Left colon (tissue), 2 donors: Measurements from ENCODE around the gene OCA2. TPM values are rescaled to one million over a fixed set of nuclear protein-coding genes. Genes with fewer than 3 reads are reported as not detected.
"Not testable (repeated sequence)": the region's sequence is repeated elsewhere in the genome, so short reads cannot be mapped to it uniquely, and the experiment has no call there.

Experiments
- ATAC-seq: fragments of 200-7000 bp; cut with Tn5 transposase; one replicate; pipeline ENCODE4 v1.9.1; 2020; ENCODE audit warnings: mild to moderate bottlenecking, moderate library complexity
- DNase-seq, 2 donors: peaks; one replicate each; pipeline ENCODE4 v3.0.0-alpha.2; 2020
- intact Hi-C, 2 donors: fragments of 100-400 bp; cut with DNase I in 1 of 2; cut with micrococcal nuclease in 1 of 2; formaldehyde crosslinking; loops; one replicate each; pipeline versions ENCODE4 v1.11.2 to v1.14.0; 2022; cut with DNase I, micrococcal nuclease
- long read RNA-seq: library from polyadenylated mRNA; unstranded; transcript quantifications from one replicate; pipeline ENCODE4 v2.0.0, GENCODE V29; 2021
- total RNA-seq, 2 donors: library from RNA; stranded (reverse); fragmentation: NEBNext Ultra II Directional; extraction: Animal tissue kit (Norgen Biotek cat#: 25700); gene quantifications; one replicate each; pipeline ENCODE4 v1.2.1, GENCODE V29; 2021
- donor health status: DM: no; HTN: no; CAD: no.
- donor health status: DM: yes; HTN: yes; CAD: no.

OCA2 gene
- under 1 TPM; 0.18 to 0.31 TPM for total RNA-seq
- long read RNA-seq, partial matches to known transcripts = 1 of 1 reads
- long read RNA-seq, other reads (novel, unspliced or antisense) = 0 of 1 reads

- intact Hi-C loops = no loop called here
- ATAC-seq = no peak
- DNase-seq = peak; percentile 44 to 67
These were observed at the start of gene OCA2 for GRCh38 chr15:28098766-28099554. Gene OCA2, minus strand, starts transcription at chr15:28099315. Its CDS starts 17,441 bp downstream, at chr15:28081874.

DNA sequence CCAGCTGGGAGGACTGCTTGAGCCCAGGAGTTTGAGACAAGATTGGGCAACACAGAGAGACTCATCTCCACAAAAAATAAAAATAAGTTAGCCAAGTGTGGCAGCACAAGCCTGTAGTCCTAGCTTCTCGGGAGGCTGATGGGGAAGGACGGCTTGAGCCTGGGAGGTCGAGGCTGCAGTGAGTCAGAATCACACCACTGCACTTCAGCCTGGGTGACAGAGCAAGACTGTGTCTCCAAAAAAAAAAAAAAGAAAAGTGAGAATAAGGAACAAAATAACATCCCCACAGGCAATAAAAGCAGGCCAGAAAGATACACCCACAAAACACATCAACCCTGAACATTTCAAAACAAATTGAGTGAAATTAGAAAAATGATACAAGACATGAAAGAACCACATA lies 48.7 kb upstream of the OCA2 start:
- intact Hi-C loops = no loop called here
- no peak for ATAC-seq
- no peak for DNase-seq

DNA sequence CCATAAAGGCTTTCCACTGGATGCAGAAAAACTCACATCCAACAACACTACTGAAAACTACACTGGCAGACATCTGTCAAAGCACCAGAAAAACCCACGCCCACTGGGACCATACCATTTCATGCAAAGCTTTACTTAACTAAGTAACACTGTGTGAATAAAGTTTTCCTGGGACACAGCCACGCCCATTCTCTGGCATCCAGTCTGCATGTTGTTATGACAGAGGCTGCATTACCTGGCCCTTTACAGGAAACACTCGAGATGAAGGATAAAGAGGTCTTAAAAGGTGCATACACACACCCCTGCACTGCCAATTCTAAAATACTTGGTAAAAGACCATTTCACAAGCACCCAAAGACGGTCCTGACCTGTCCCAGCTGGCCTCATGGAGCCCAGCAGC lies 46.3 kb upstream of the OCA2 start:
- intact Hi-C loops, DNase-seq, ATAC-seq: not testable (repeated sequence)

GRCh38 chr15:28140062-28140461 lies 40.9 kb upstream of the OCA2 start:
- intact Hi-C loops = no loop called here
- no peak for DNase-seq
- ATAC-seq = no peak

- DNase-seq, intact Hi-C loops, ATAC-seq: not testable (repeated sequence)
These were observed 38.4 kb upstream of the OCA2 start for GRCh38 chr15:28137408-28138039.

DNA sequence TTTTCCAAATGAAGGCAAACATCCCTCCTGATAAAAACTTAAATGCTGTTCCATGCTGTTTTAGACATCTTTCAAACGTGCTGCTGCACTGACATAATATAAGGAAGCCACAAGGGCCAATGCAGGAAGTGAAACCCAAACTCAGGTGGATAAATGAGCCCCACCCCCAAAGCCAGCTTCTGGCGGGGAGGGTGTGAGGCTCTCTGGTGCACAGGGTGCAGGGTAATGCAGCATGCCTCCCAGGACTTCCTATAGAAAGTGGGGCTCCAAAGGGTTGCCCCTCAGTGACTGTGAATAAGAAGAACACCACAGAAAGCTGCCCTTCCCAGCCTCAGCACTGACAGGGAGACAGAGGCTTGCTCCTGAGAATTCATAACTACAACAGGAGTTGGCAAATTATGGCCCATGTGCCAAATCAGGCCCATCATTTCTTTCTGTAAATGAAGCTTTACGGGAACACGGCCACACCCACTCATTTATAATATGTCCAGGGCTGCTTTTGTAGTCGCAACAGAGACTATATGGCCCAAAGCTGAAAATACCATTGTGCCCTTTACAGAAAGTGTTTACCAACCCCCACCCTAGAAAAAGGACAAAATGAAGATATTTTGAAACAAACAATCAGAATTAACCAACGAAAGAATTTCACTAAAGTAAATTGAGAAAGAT lies 37.3 kb upstream of the OCA2 start:
- DNase-seq, intact Hi-C loops: not testable (repeated sequence)
- peak; percentile 98 for ATAC-seq

- intact Hi-C loops = no loop called here
- DNase-seq = no peak
- no peak for ATAC-seq
These were observed 34.2 kb upstream of the OCA2 start for GRCh38 chr15:28133281-28133680.

- intact Hi-C loops = no loop called here
- DNase-seq (no peak), ATAC-seq (no peak)
These were observed 33.6 kb upstream of the OCA2 start for GRCh38 chr15:28132524-28133275.

GRCh38 chr15:28131946-28132345 lies 32.8 kb upstream of the OCA2 start:
- intact Hi-C loops = no loop called here
- ATAC-seq = no peak
- no peak for DNase-seq

GRCh38 chr15:28131400-28131799 lies 32.3 kb upstream of the OCA2 start:
- DNase-seq (no peak), ATAC-seq (no peak)
- intact Hi-C loops = no loop called here

- ATAC-seq (no peak), DNase-seq (no peak)
- intact Hi-C loops = no loop called here
These were observed 31.5 kb upstream of the OCA2 start for GRCh38 chr15:28130651-28131050.

- ATAC-seq (no peak), DNase-seq (no peak)
- intact Hi-C loops = no loop called here
These were observed 30.2 kb upstream of the OCA2 start for GRCh38 chr15:28129231-28129848.

DNA sequence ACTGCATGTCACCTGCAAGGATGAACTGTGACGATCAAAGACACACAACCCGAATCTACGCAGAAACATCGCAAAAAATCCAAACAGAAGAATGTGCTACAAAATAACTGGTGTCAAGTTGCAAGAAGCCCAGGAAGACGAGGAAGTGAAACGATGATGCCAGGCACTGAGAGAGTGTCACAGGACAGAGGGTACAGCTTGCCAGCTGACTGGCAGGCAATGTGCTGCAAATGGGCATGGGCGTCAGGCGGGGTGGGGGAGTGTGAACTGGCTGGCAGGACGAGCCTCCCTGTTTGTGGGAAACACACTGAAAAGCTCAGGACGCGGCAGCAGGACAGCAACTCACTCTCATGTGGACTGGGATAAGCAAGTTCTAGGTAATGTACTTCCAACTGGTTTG lies 28.9 kb upstream of the OCA2 start:
- no peak for DNase-seq

DNA sequence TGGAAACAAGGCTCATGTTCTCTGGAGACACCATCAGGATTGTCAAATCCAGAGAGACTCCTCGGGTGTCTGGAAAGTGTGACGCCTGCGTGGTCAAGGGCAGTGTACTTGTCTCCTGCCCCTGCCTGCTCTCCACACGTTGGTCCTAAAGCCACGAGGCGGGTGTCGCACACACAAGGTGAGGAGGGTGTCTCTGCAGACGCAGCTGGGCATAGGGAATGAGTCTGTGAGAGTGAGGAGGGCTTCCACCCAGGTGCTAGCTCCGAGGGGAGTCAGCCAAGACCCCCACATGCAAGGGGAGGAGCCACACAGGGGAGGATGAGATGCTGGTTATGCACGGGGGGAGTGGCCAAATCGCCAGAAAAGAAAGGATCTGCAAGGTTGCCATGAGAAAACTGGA lies 27.9 kb upstream of the OCA2 start:
- DNase-seq (no peak), ATAC-seq (no peak)
- intact Hi-C loops = no loop called here

More for the DNA sequence above, 28.9 kb upstream of the OCA2 start:
- ATAC-seq = no peak
- intact Hi-C loops = no loop called here

GRCh38 chr15:28125673-28126651 lies 26.8 kb upstream of the OCA2 start:
- DNase-seq (no peak), ATAC-seq (peak; percentile 46)
- intact Hi-C loops = no loop called here

GRCh38 chr15:28124841-28125240 lies 25.7 kb upstream of the OCA2 start:
- ATAC-seq (no peak), DNase-seq (no peak)
- intact Hi-C loops = no loop called here

- ATAC-seq (peak; percentile 83), DNase-seq (peak; percentile 49 to 74)
- intact Hi-C loops = no loop called here
These were observed 24.4 kb upstream of the OCA2 start for GRCh38 chr15:28123408-28124023.
